HEK293 (cell line): ENCODE data around the gene ZNHIT2.

ENCODE experiments used
- AEBP2 ChIP-seq: fragments of 450-650 bp; formaldehyde crosslinking; IDR thresholded peaks from 2 replicates; pipeline ENCODE4 v1.5.1; 2016; ENCODE audit warnings: missing biosample characterization, missing genetic modification characterization, borderline replicate concordance
- HIC1 ChIP-seq: fragments of 450-650 bp; formaldehyde crosslinking; IDR thresholded peaks from 2 replicates; pipeline ENCODE4 v1.5.1; 2016; ENCODE audit warnings: missing biosample characterization, missing genetic modification characterization
- HOXD13 ChIP-seq: sonication (generic); formaldehyde crosslinking; IDR thresholded peaks from 2 replicates; pipeline ENCODE4 v1.8.0; 2022; ENCODE audit warnings: missing genetic modification reagents, borderline replicate concordance
- KLF9 ChIP-seq: fragments of 450-650 bp; formaldehyde crosslinking; IDR thresholded peaks from 2 replicates; pipeline ENCODE4 v1.5.1; 2016; ENCODE audit warnings: missing biosample characterization, missing genetic modification characterization, low read depth
- MZF1 ChIP-seq: fragments of 450-650 bp; formaldehyde crosslinking; IDR thresholded peaks from 2 replicates; pipeline ENCODE4 v1.5.1; 2017; ENCODE audit warnings: missing biosample characterization, missing genetic modification characterization, borderline replicate concordance
- PRDM10 ChIP-seq: fragments of 450-650 bp; formaldehyde crosslinking; IDR thresholded peaks from 2 replicates; pipeline ENCODE4 v1.5.1; 2016; ENCODE audit warnings: missing biosample characterization, missing genetic modification characterization
- SP7 ChIP-seq: fragments of 450-650 bp; formaldehyde crosslinking; IDR thresholded peaks from 2 replicates; pipeline ENCODE4 v1.5.1; 2016; ENCODE audit warnings: missing biosample characterization, missing genetic modification characterization
- ZEB2 ChIP-seq: fragments of 450-650 bp; formaldehyde crosslinking; IDR thresholded peaks from 2 replicates; pipeline ENCODE4 v1.5.1; 2016; ENCODE audit warnings: missing biosample characterization, missing genetic modification characterization
- ZNF121 ChIP-seq: fragments of 450-650 bp; formaldehyde crosslinking; IDR thresholded peaks from 2 replicates; pipeline ENCODE4 v1.5.1; 2016; ENCODE audit warnings: missing biosample characterization, missing genetic modification characterization
- ZNF19 ChIP-seq: fragments of 450-650 bp; formaldehyde crosslinking; IDR thresholded peaks from 2 replicates; pipeline ENCODE4; 2016; ENCODE audit warnings: missing biosample characterization, missing genetic modification characterization, low read depth
- ZNF214 ChIP-seq: fragments of 450-650 bp; formaldehyde crosslinking; IDR thresholded peaks from 2 replicates; pipeline ENCODE4 v1.5.1; 2017; ENCODE audit warnings: missing biosample characterization, mild to moderate bottlenecking, missing genetic modification characterization, borderline replicate concordance
- ZNF426 ChIP-seq: fragments of 450-650 bp; formaldehyde crosslinking; IDR thresholded peaks from 2 replicates; pipeline ENCODE4 v1.5.1; 2017; ENCODE audit warnings: missing biosample characterization, missing genetic modification characterization, mild to moderate bottlenecking, inconsistent platforms, moderate library complexity
- ZNF48 ChIP-seq: fragments of 450-650 bp; formaldehyde crosslinking; IDR thresholded peaks from 2 replicates; pipeline ENCODE4 v1.5.1; 2016; ENCODE audit warnings: missing biosample characterization, missing genetic modification characterization
- ZNF514 ChIP-seq: fragments of 450-650 bp; formaldehyde crosslinking; IDR thresholded peaks from 2 replicates; pipeline ENCODE4 v1.5.1; 2016; ENCODE audit warnings: missing biosample characterization, missing genetic modification characterization
- ZNF548 ChIP-seq: fragments of 450-650 bp; formaldehyde crosslinking; IDR thresholded peaks from 2 replicates; pipeline ENCODE4 v1.5.1; 2016; ENCODE audit warnings: missing biosample characterization, missing genetic modification characterization
- ZNF558 ChIP-seq: fragments of 450-650 bp; formaldehyde crosslinking; IDR thresholded peaks from 2 replicates; pipeline ENCODE4 v1.5.1; 2016; ENCODE audit warnings: missing biosample characterization, missing genetic modification characterization
- ZNF561 ChIP-seq: fragments of 450-650 bp; IDR thresholded peaks from 2 replicates; pipeline ENCODE4 v1.5.1; 2018; ENCODE audit warnings: missing biosample characterization, missing genetic modification characterization, borderline replicate concordance
- ZNF629 ChIP-seq: fragments of 450-650 bp; formaldehyde crosslinking; IDR thresholded peaks from 2 replicates; pipeline ENCODE4 v1.5.1; 2017; ENCODE audit warnings: missing biosample characterization, missing genetic modification characterization
- ZNF639 ChIP-seq: fragments of 450-650 bp; formaldehyde crosslinking; IDR thresholded peaks from 2 replicates; pipeline ENCODE4 v1.5.1; 2016; ENCODE audit warnings: missing biosample characterization, missing genetic modification characterization
- ZNF645 ChIP-seq: fragments of 450-650 bp; formaldehyde crosslinking; IDR thresholded peaks from 2 replicates; pipeline ENCODE4; 2016; ENCODE audit warnings: missing biosample characterization, missing genetic modification characterization
- ZNF677 ChIP-seq: fragments of 450-650 bp; IDR thresholded peaks from 2 replicates; pipeline ENCODE4 v1.5.0; 2018; ENCODE audit warnings: missing biosample characterization, mild to moderate bottlenecking, missing genetic modification characterization, moderate library complexity
- ZNF776 ChIP-seq: fragments of 450-650 bp; formaldehyde crosslinking; IDR thresholded peaks from 2 replicates; pipeline ENCODE4 v1.5.0; 2017; ENCODE audit warnings: missing biosample characterization, missing genetic modification characterization, borderline replicate concordance
- ZNF777 ChIP-seq: fragments of 450-650 bp; formaldehyde crosslinking; IDR thresholded peaks from 2 replicates; pipeline ENCODE4 v1.5.1; 2017; ENCODE audit warnings: missing biosample characterization, missing genetic modification characterization, borderline replicate concordance
- ZNF843 ChIP-seq: fragments of 450-650 bp; formaldehyde crosslinking; IDR thresholded peaks from 2 replicates; pipeline ENCODE4 v1.5.1; 2016; ENCODE audit warnings: missing biosample characterization, missing genetic modification characterization
- ZSCAN5A ChIP-seq: fragments of 450-650 bp; formaldehyde crosslinking; IDR thresholded peaks from 2 replicates; pipeline ENCODE4 v1.5.1; 2016; ENCODE audit warnings: missing biosample characterization, missing genetic modification characterization

The ZNHIT2 gene

GRCh38 chr11:65134240-65134951 is 16.9 kb upstream of the ZNHIT2 start, which contains the start of gene SYVN1 (continued):
- TF ChIP-seq PRDM10 (tag by site-specific recombination) (peak; percentile 100), ZEB2 (tag by site-specific recombination) (peak; percentile 96), ZNF558 (tag by site-specific recombination) (no peak), AEBP2 (tag by site-specific recombination) (no peak), SP7 (tag by site-specific recombination) (peak; percentile 80), HOXD13 (CRISPR knock-in tag) (no peak), ZNF677 (tag by site-specific recombination) (no peak), ZNF639 (peak; percentile 82), ZNF645 (tag by site-specific recombination) (no peak), ZNF776 (tag by site-specific recombination) (no peak), ZNF19 (tag by site-specific recombination) (no peak), ZNF629 (tag by site-specific recombination) (peak; percentile 82), KLF9 (tag by site-specific recombination) (peak; percentile 75), MZF1 (no peak), ZNF548 (tag by site-specific recombination) (no peak), ZNF777 (no peak), ZNF561 (tag by site-specific recombination) (peak; percentile 23; the same call in 1 of the 2 replicates), HIC1 (tag by site-specific recombination) (no peak; the same call in 1 of the 2 replicates), ZNF514 (tag by site-specific recombination) (no peak), ZNF843 (no peak; the same call in 1 of the 2 replicates), ZNF121 (tag by site-specific recombination) (no peak), ZNF426 (tag by site-specific recombination) (no peak), ZSCAN5A (no peak), ZNF48 (tag by site-specific recombination) (no peak), ZNF214 (no peak)
